Neural crest cell (in vitro differentiated cells): Measurements from ENCODE around the gene CFTR. TPM values are rescaled to one million over a fixed set of nuclear protein-coding genes. Genes with fewer than 3 reads are reported as not detected.

Experiments
- DNase-seq: peaks from one replicate; pipeline ENCODE4 v3.0.0; 2021; ENCODE audit warnings: low read depth, mixed read lengths, low spot score
- H3K27ac Mint-ChIP-seq: one replicate; pipeline ENCODE4 v1.8.0; 2021; ENCODE audit warnings: mild to moderate bottlenecking, mixed read lengths; ENCODE audit not compliant: unreplicated experiment
- H3K27me3 Mint-ChIP-seq: 2 replicates; pipeline ENCODE4 v1.8.0; 2021; ENCODE audit warnings: low read depth, mild to moderate bottlenecking, mixed read lengths
- H3K36me3 Mint-ChIP-seq: 2 replicates; pipeline ENCODE4 v1.8.0; 2021; ENCODE audit warnings: low read depth, mild to moderate bottlenecking, mixed read lengths
- H3K4me1 Mint-ChIP-seq: 2 replicates; pipeline ENCODE4 v1.8.0; 2021; ENCODE audit warnings: mixed read lengths
- H3K4me3 Mint-ChIP-seq: one replicate; pipeline ENCODE4 v1.8.0; 2021; ENCODE audit warnings: mild to moderate bottlenecking, mixed read lengths
- H3K9me3 Mint-ChIP-seq: 2 replicates; pipeline ENCODE4 v1.8.0; 2021; ENCODE audit warnings: mixed read lengths
- CTCF ChIP-seq: fragments of 200-600 bp; sonication (generic); conservative IDR thresholded peaks from 2 replicates; pipeline ENCODE4 v1.5.0; 2021; ENCODE audit warnings: antibody characterized with exemption, mild to moderate bottlenecking
- total RNA-seq: library from RNA; stranded (reverse); gene quantifications from 2 replicates; pipeline ENCODE4 v1.2.1, GENCODE V29; 2021

CFTR gene
- total RNA-seq, 1 donor from 2014 or later: not detected

GRCh38 chr7:117485118-117485620 lies 5.3 kb downstream of the CFTR start:
- no peak overlapping the region for H3K27ac Mint-ChIP-seq
- no peak for TF ChIP-seq CTCF
- H3K4me1 Mint-ChIP-seq: peaks cover 11% of the 10 kb centered on the region
- H3K27me3 Mint-ChIP-seq: peaks cover 22% of the 10 kb centered on the region
- DNase-seq: no peak
- H3K36me3 Mint-ChIP-seq: no peaks in the 10 kb centered on the region
- no peaks in the 10 kb centered on the region for H3K9me3 Mint-ChIP-seq
- H3K4me3 Mint-ChIP-seq: no peak overlapping the region

GRCh38 chr7:117489016-117489415 lies 9.2 kb downstream of the CFTR start:
- DNase-seq: no peak
- Mint-ChIP-seq H3K27me3 (no peaks in the 10 kb centered on the region), H3K4me3 (no peak overlapping the region), H3K36me3 (no peaks in the 10 kb centered on the region), H3K4me1 (peaks cover 9% of the 10 kb centered on the region), H3K27ac (no peak overlapping the region), H3K9me3 (no peaks in the 10 kb centered on the region)
- TF ChIP-seq CTCF: no peak

GRCh38 chr7:117489430-117489829 lies 9.6 kb downstream of the CFTR start:
- H3K4me3 Mint-ChIP-seq: no peak overlapping the region
- peaks cover 9% of the 10 kb centered on the region for H3K4me1 Mint-ChIP-seq
- no peak for DNase-seq
- H3K9me3 Mint-ChIP-seq: no peaks in the 10 kb centered on the region
- no peak for TF ChIP-seq CTCF
- no peak overlapping the region for H3K27ac Mint-ChIP-seq
- H3K27me3 Mint-ChIP-seq: no peaks in the 10 kb centered on the region
- no peaks in the 10 kb centered on the region for H3K36me3 Mint-ChIP-seq

GRCh38 chr7:117489911-117490310 lies 10.1 kb downstream of the CFTR start:
- no peak for DNase-seq
- no peak overlapping the region for H3K27ac Mint-ChIP-seq
- H3K4me1 Mint-ChIP-seq: peaks cover 9% of the 10 kb centered on the region
- no peaks in the 10 kb centered on the region for H3K27me3 Mint-ChIP-seq
- no peak overlapping the region for H3K4me3 Mint-ChIP-seq
- no peak for TF ChIP-seq CTCF
- H3K36me3 Mint-ChIP-seq: no peaks in the 10 kb centered on the region
- no peaks in the 10 kb centered on the region for H3K9me3 Mint-ChIP-seq

- H3K9me3 Mint-ChIP-seq: no peaks in the 10 kb centered on the region
- H3K4me1 Mint-ChIP-seq: no peaks in the 10 kb centered on the region
- H3K27me3 Mint-ChIP-seq: no peaks in the 10 kb centered on the region
- no peak overlapping the region for H3K4me3 Mint-ChIP-seq
- TF ChIP-seq CTCF: no peak
- no peak for DNase-seq
- no peak overlapping the region for H3K27ac Mint-ChIP-seq
- no peaks in the 10 kb centered on the region for H3K36me3 Mint-ChIP-seq
These were observed 12.8 kb downstream of the CFTR start for GRCh38 chr7:117492649-117493048.

GRCh38 chr7:117493460-117493859 lies 13.6 kb downstream of the CFTR start:
- H3K4me3 Mint-ChIP-seq: no peak overlapping the region
- no peaks in the 10 kb centered on the region for H3K36me3 Mint-ChIP-seq
- no peaks in the 10 kb centered on the region for H3K4me1 Mint-ChIP-seq
- no peak overlapping the region for H3K27ac Mint-ChIP-seq
- DNase-seq: no peak
- H3K9me3 Mint-ChIP-seq: no peaks in the 10 kb centered on the region
- H3K27me3 Mint-ChIP-seq: no peaks in the 10 kb centered on the region
- TF ChIP-seq CTCF: no peak
